T-helper 17 cell (primary cell): ENCODE measurements around the gene FNDC7. TPM values are rescaled to one million over a fixed set of nuclear protein-coding genes. Genes with fewer than 3 reads are reported as not detected.
"Not testable (repeated sequence)": the region's sequence is repeated elsewhere in the genome, so short reads cannot be mapped to it uniquely, and the experiment has no call there.

ENCODE experiments used
- ATAC-seq: fragments of 150-1000 bp; cut with Tn5 transposase; 2 replicates; pipeline ENCODE4 v1.10.0; 2021; ENCODE audit warnings: mild to moderate bottlenecking, moderate library complexity
- DNase-seq, 3 donors: peaks; one replicate each; pipeline versions ENCODE4 v3.0.0 to v3.0.0-alpha.2; 2020 to 2021
- H3K9me3 ChIP-seq: one replicate; pipeline ENCODE4 v1.7.0; 2013; ENCODE audit warnings: low read length, mild to moderate bottlenecking; ENCODE audit not compliant: control insufficient read depth, poor library complexity, severe bottlenecking
- H3K27ac Mint-ChIP-seq: one replicate; pipeline ENCODE4 v1.8.0; 2022; ENCODE audit warnings: mild to moderate bottlenecking, moderate library complexity, mixed read lengths
- H3K27me3 Mint-ChIP-seq: one replicate; pipeline ENCODE4 v1.8.0; 2022; ENCODE audit warnings: mixed read lengths
- H3K36me3 Mint-ChIP-seq: one replicate; pipeline ENCODE4 v1.8.0; 2022; ENCODE audit warnings: low read depth, mixed read lengths
- H3K4me1 Mint-ChIP-seq: one replicate; pipeline ENCODE4 v1.8.0; 2022; ENCODE audit warnings: mild to moderate bottlenecking, mixed read lengths
- H3K4me3 Mint-ChIP-seq: one replicate; pipeline ENCODE4 v1.8.0; 2022; ENCODE audit warnings: mild to moderate bottlenecking, moderate library complexity, mixed read lengths
- total RNA-seq, 4 donors: library from RNA in 2 of 4; stranded (reverse) in 2 of 4; gene quantifications; one replicate each; pipeline ENCODE4 v1.2.3 and lab custom pipeline; 2022 to 2026

The FNDC7 gene
- total RNA-seq (under 1 TPM; 0.18 to 0.35 TPM), total RNA-seq (lab: John Stamatoyannopoulos, UW) (0.58 to 1.3 reads per million in 2 donors)

- H3K27ac Mint-ChIP-seq, result peak within 1 kb of the TSS; percentile 24
- H3K4me3 Mint-ChIP-seq, result no peak within 1 kb of the TSS
- peaks cover 20% of the 10 kb centered on the region for H3K27me3 Mint-ChIP-seq
- no peaks in the 10 kb centered on the region for H3K9me3 ChIP-seq
- H3K36me3 Mint-ChIP-seq, result no peaks in the 10 kb centered on the region
- DNase-seq, result no peak
- peaks cover 12% of the 10 kb centered on the region for H3K4me1 Mint-ChIP-seq
- ATAC-seq, result no peak
These were observed at the start of gene FNDC7 for GRCh38 chr1:108712606-108713150. Gene FNDC7 (plus strand): TSS chr1:108712908. CDS start chr1:108712934, 26 bp downstream.

- H3K36me3 Mint-ChIP-seq, result no peaks in the 10 kb centered on the region
- H3K27me3 Mint-ChIP-seq, result no peaks in the 10 kb centered on the region
- H3K9me3 ChIP-seq, result no peaks in the 10 kb centered on the region
- H3K4me1 Mint-ChIP-seq, result peaks cover 14% of the 10 kb centered on the region
- no peak for ATAC-seq
- peak overlapping the region; percentile 95 for H3K27ac Mint-ChIP-seq
- H3K4me3 Mint-ChIP-seq, result peak overlapping the region; percentile 60
- no peak for DNase-seq
These were observed 49.6 kb upstream of the FNDC7 start for GRCh38 chr1:108663074-108663473.

GRCh38 chr1:108664481-108664880 lies 48.2 kb upstream of the FNDC7 start:
- ATAC-seq (no peak), DNase-seq (no peak)
- Mint-ChIP-seq H3K4me3 (no peak overlapping the region), H3K27me3 (no peaks in the 10 kb centered on the region), H3K36me3 (no peaks in the 10 kb centered on the region), H3K27ac (peak overlapping the region; percentile 45), H3K4me1 (peaks cover 15% of the 10 kb centered on the region)
- no peaks in the 10 kb centered on the region for H3K9me3 ChIP-seq

GRCh38 chr1:108665067-108665466 lies 47.6 kb upstream of the FNDC7 start:
- Mint-ChIP-seq H3K36me3 (no peaks in the 10 kb centered on the region), H3K27me3 (no peaks in the 10 kb centered on the region), H3K27ac (peak overlapping the region; percentile 45), H3K4me1 (peaks cover 14% of the 10 kb centered on the region), H3K4me3 (no peak overlapping the region)
- no peak for ATAC-seq
- no peak for DNase-seq
- H3K9me3 ChIP-seq, result no peaks in the 10 kb centered on the region

GRCh38 chr1:108665771-108666170 lies 46.9 kb upstream of the FNDC7 start:
- Mint-ChIP-seq H3K4me1 (peaks cover 11% of the 10 kb centered on the region), H3K27ac (no peak overlapping the region)
- no peak for DNase-seq

GRCh38 chr1:108667422-108667821 lies 45.3 kb upstream of the FNDC7 start:
- not testable (repeated sequence) for H3K4me3 Mint-ChIP-seq, DNase-seq, H3K9me3 ChIP-seq, ATAC-seq, H3K27me3 Mint-ChIP-seq, H3K36me3 Mint-ChIP-seq, H3K27ac Mint-ChIP-seq
- H3K4me1 Mint-ChIP-seq, result peaks cover 13% of the 10 kb centered on the region

More at GRCh38 chr1:108665771-108666170, 46.9 kb upstream of the FNDC7 start:
- no peaks in the 10 kb centered on the region for H3K9me3 ChIP-seq
- H3K27me3 Mint-ChIP-seq, result no peaks in the 10 kb centered on the region
- no peak overlapping the region for H3K4me3 Mint-ChIP-seq
- no peaks in the 10 kb centered on the region for H3K36me3 Mint-ChIP-seq
- ATAC-seq, result no peak

- Mint-ChIP-seq H3K4me3 (no peak overlapping the region), H3K27ac (no peak overlapping the region), H3K4me1 (peaks cover 10% of the 10 kb centered on the region), H3K27me3 (no peaks in the 10 kb centered on the region), H3K36me3 (no peaks in the 10 kb centered on the region)
- no peaks in the 10 kb centered on the region for H3K9me3 ChIP-seq
- ATAC-seq (no peak), DNase-seq (no peak)
These were observed 43.9 kb upstream of the FNDC7 start for GRCh38 chr1:108668777-108669176.

- peaks cover 10% of the 10 kb centered on the region for H3K4me1 Mint-ChIP-seq
- peak overlapping the region; percentile 21 for H3K27ac Mint-ChIP-seq
- no peak for DNase-seq
- H3K27me3 Mint-ChIP-seq, result no peaks in the 10 kb centered on the region
- no peaks in the 10 kb centered on the region for H3K9me3 ChIP-seq
- H3K4me3 Mint-ChIP-seq, result no peak overlapping the region
- no peak for ATAC-seq
- peaks cover 2% of the 10 kb centered on the region for H3K36me3 Mint-ChIP-seq
These were observed 43.0 kb upstream of the FNDC7 start for GRCh38 chr1:108669679-108670078.

- no peak for ATAC-seq
- Mint-ChIP-seq H3K27ac (no peak overlapping the region), H3K4me3 (no peak overlapping the region), H3K27me3 (no peaks in the 10 kb centered on the region), H3K36me3 (peaks cover 2% of the 10 kb centered on the region), H3K4me1 (peaks cover 10% of the 10 kb centered on the region)
- no peaks in the 10 kb centered on the region for H3K9me3 ChIP-seq
- no peak for DNase-seq
These were observed 42.5 kb upstream of the FNDC7 start for GRCh38 chr1:108670131-108670773.

- DNase-seq (no peak), ATAC-seq (no peak)
- Mint-ChIP-seq H3K27me3 (no peaks in the 10 kb centered on the region), H3K4me1 (peaks cover 10% of the 10 kb centered on the region), H3K36me3 (peaks cover 2% of the 10 kb centered on the region), H3K4me3 (no peak overlapping the region), H3K27ac (peak overlapping the region; percentile 80)
- H3K9me3 ChIP-seq, result no peaks in the 10 kb centered on the region
These were observed 41.6 kb upstream of the FNDC7 start for GRCh38 chr1:108671143-108671542.

GRCh38 chr1:108678706-108679105 lies 34.0 kb upstream of the FNDC7 start:
- ATAC-seq (no peak), DNase-seq (no peak)
- Mint-ChIP-seq H3K4me3 (no peak overlapping the region), H3K36me3 (peaks cover 4% of the 10 kb centered on the region), H3K4me1 (no peaks in the 10 kb centered on the region), H3K27ac (no peak overlapping the region), H3K27me3 (no peaks in the 10 kb centered on the region)
- no peaks in the 10 kb centered on the region for H3K9me3 ChIP-seq

GRCh38 chr1:108679586-108680213 lies 33.0 kb upstream of the FNDC7 start:
- ATAC-seq, result no peak
- H3K4me3 Mint-ChIP-seq, result peak overlapping the region; percentile 31
- H3K27ac Mint-ChIP-seq, result peak overlapping the region; percentile 43

GRCh38 chr1:108681701-108682100 lies 31.0 kb upstream of the FNDC7 start:
- H3K36me3 Mint-ChIP-seq, ATAC-seq, H3K9me3 ChIP-seq, H3K4me1 Mint-ChIP-seq, DNase-seq, H3K4me3 Mint-ChIP-seq, H3K27me3 Mint-ChIP-seq, H3K27ac Mint-ChIP-seq: not testable (repeated sequence)

More at GRCh38 chr1:108679586-108680213, 33.0 kb upstream of the FNDC7 start:
- DNase-seq, result no peak
- H3K9me3 ChIP-seq, result no peaks in the 10 kb centered on the region
- H3K27me3 Mint-ChIP-seq, result no peaks in the 10 kb centered on the region
- peaks cover 2% of the 10 kb centered on the region for H3K36me3 Mint-ChIP-seq
- no peaks in the 10 kb centered on the region for H3K4me1 Mint-ChIP-seq
